Measurements from ENCODE around the gene ULBP1.
"Not testable (repeated sequence)": the region's sequence is repeated elsewhere in the genome, so short reads cannot be mapped to it uniquely, and the experiment has no call there.

Gene ULBP1

GRCh38 chr6:149953390-149953789 lies 10.4 kb upstream of the ULBP1 start:
- DNase-seq (ENCODE audit: low read depth in 2 of 2): not testable (repeated sequence)

GRCh38 chr6:149953934-149954327 lies 9.8 kb upstream of the ULBP1 start:
- not testable (repeated sequence) for DNase-seq (ENCODE audit: low read depth in 2 of 2)

GRCh38 chr6:149954328-149954983 lies 9.3 kb upstream of the ULBP1 start:
- not testable (repeated sequence) for DNase-seq (ENCODE audit: low read depth in 2 of 2)

GRCh38 chr6:149954984-149955653 lies 8.6 kb upstream of the ULBP1 start:
- not testable (repeated sequence) for DNase-seq (ENCODE audit: low read depth in 2 of 2)

GRCh38 chr6:149955654-149956317 lies 8.0 kb upstream of the ULBP1 start:
- not testable (repeated sequence) for DNase-seq (ENCODE audit: low read depth in 2 of 2)

- DNase-seq (ENCODE audit: low read depth in 2 of 2): not testable (repeated sequence)
Measured at GRCh38 chr6:149958124-149958523, 5.6 kb upstream of the ULBP1 start.

GRCh38 chr6:149959806-149960205 lies 3.9 kb upstream of the ULBP1 start:
- not testable (repeated sequence) for DNase-seq (ENCODE audit: low read depth in 2 of 2)

GRCh38 chr6:149960488-149960887 lies 3.3 kb upstream of the ULBP1 start:
- no peak for DNase-seq (ENCODE audit: low read depth in 2 of 2)

- no peak for DNase-seq (ENCODE audit: low read depth in 2 of 2)
Measured at GRCh38 chr6:149961728-149962425, 1.9 kb upstream of the ULBP1 start.

- DNase-seq (ENCODE audit: low read depth in 2 of 2): no peak
Measured at GRCh38 chr6:149962461-149963211, 1.1 kb upstream of the ULBP1 start.

- DNase-seq (ENCODE audit: low read depth in 2 of 2): no peak
Measured at GRCh38 chr6:149963212-149963461, 606 bp upstream of the ULBP1 start.

GRCh38 chr6:149964308-149965193 lies 808 bp downstream of the ULBP1 start:
- DNase-seq (ENCODE audit: low read depth in 2 of 2): no peak

GRCh38 chr6:149965194-149966020 lies 1.7 kb downstream of the ULBP1 start:
- no peak for DNase-seq (ENCODE audit: low read depth in 2 of 2)

GRCh38 chr6:149966319-149966718 lies 2.6 kb downstream of the ULBP1 start:
- not testable (repeated sequence) for DNase-seq (ENCODE audit: low read depth in 2 of 2)

GRCh38 chr6:149967591-149967990 lies 3.8 kb downstream of the ULBP1 start:
- no peak for DNase-seq (ENCODE audit: low read depth in 2 of 2)

- not testable (repeated sequence) for DNase-seq (ENCODE audit: low read depth in 2 of 2)
Measured at GRCh38 chr6:149967999-149968398, 4.3 kb downstream of the ULBP1 start.

- not testable (repeated sequence) for DNase-seq (ENCODE audit: low read depth in 2 of 2)
Measured at GRCh38 chr6:149968909-149969308, 5.2 kb downstream of the ULBP1 start.

- no peak for DNase-seq (ENCODE audit: low read depth in 2 of 2)
Measured at GRCh38 chr6:149969635-149970034, 5.9 kb downstream of the ULBP1 start.

GRCh38 chr6:149974394-149974793 lies 10.7 kb downstream of the ULBP1 start:
- not testable (repeated sequence) for DNase-seq (ENCODE audit: low read depth in 2 of 2)

- DNase-seq (ENCODE audit: low read depth in 2 of 2): no peak
Measured at GRCh38 chr6:149974825-149975224, 11.1 kb downstream of the ULBP1 start.
